Tibial nerve (tissue), 3 donors: ENCODE results near the gene CCL5.

Source experiments
- POLR2A ChIP-seq, 2 donors: fragments of 450-650 bp; IDR thresholded peaks; one replicate each; pipeline ENCODE4 v1.6.1; 2017; ENCODE audit warnings: antibody characterized with exemption in 2 of 2, mild to moderate bottlenecking in 2 of 2, moderate library complexity in 2 of 2
- TF ChIP-seq, protein P1 (sequence below), 5 experiments: fragments of 200-600 bp in 3 of 5; fragments of 450-650 bp in 2 of 5; sonication (generic) in 3 of 5; IDR thresholded peaks; one replicate each; pipeline ENCODE4 v1.5.1; 2016 to 2019; ENCODE audit warnings: antibody characterized with exemption in 5 of 5, mild to moderate bottlenecking in 3 of 5, moderate library complexity in 2 of 5

DNA sequence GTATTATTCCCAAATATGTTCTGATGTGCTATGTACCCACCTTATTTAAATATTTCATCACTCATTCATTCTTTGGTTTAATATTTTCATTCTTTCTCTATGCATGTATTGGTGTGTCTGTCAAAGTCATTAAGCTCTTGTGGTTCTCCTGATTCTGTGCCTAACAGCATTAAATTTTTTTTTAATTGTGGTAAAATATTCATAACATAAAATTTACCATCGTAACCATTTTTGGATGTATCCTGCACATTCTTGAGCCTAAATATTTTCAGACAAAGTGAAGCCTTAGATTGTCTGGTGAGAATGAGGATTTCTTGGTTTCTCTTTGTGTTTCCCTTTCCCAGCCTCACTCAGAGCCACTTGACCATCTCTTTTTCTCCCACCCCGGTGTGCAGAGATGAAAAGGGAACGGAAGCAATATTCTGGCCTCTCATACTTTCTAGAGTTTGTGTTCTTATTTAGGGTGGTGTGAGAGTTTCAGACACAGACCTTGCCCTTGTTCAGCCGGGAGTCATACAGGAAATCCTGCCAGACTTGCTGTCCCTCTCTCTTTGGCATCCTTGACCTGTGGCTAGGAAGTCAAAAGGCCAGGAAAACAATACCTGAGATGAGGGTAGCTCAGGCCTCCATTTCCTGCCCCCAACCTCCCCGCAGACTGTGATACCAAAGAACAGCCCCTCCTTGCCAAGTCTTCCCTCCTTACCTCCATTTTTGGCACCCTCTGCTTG, 4.9 kb downstream of the CCL5 start:
- TF ChIP-seq, protein P1, sequence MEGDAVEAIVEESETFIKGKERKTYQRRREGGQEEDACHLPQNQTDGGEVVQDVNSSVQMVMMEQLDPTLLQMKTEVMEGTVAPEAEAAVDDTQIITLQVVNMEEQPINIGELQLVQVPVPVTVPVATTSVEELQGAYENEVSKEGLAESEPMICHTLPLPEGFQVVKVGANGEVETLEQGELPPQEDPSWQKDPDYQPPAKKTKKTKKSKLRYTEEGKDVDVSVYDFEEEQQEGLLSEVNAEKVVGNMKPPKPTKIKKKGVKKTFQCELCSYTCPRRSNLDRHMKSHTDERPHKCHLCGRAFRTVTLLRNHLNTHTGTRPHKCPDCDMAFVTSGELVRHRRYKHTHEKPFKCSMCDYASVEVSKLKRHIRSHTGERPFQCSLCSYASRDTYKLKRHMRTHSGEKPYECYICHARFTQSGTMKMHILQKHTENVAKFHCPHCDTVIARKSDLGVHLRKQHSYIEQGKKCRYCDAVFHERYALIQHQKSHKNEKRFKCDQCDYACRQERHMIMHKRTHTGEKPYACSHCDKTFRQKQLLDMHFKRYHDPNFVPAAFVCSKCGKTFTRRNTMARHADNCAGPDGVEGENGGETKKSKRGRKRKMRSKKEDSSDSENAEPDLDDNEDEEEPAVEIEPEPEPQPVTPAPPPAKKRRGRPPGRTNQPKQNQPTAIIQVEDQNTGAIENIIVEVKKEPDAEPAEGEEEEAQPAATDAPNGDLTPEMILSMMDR (IDR thresholded peaks at IDR 0.05), result no peak
- TF ChIP-seq POLR2A (IDR thresholded peaks at IDR 0.05), result no peak
